ENCODE data around the gene WDR36.

The WDR36 gene

DNA sequence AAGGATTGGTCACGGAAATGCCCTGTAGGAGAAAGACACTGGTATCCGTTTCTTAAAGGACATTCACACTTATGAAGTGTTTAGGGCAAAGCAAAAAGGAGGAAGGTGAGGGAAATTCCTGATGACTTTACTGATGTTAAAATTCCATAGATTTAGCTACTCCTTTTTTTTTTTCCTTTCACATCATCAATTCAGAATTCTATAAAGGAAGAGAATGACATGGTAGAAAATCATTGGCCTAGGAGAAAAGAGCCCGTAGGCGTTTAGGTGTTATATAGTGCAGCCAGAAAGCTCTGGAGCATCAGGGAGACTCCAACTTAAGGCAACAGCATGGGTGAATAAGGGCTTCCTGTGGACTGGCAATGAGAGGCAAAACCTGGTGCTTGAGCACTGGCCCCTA lies 20.7 kb upstream of the WDR36 start, which contains the start of gene TSLP:
TSLP (plus strand) TSS at position 301 of the 400 bp plus-strand sequence. CDS start 178 bp downstream, outside the sequence.
- no peaks in the 10 kb centered on the region for H3K27me3 ChIP-seq (ENCODE audit: control insufficient read depth, insufficient read depth, low read length)
- H3K4me1 ChIP-seq (ENCODE audit: control insufficient read depth, insufficient read depth, low read length), result peaks cover 43% of the 10 kb centered on the region
- peak within 1 kb of the TSS; percentile 79 for H3K9ac ChIP-seq (ENCODE audit: low read depth, low read length)
- H3K9me3 ChIP-seq (replicated peaks; ENCODE audit: low read length), result no peaks in the 10 kb centered on the region
- H3K36me3 ChIP-seq (ENCODE audit: insufficient read depth, low read length), result peaks cover 6% of the 10 kb centered on the region
- H3K4me3 ChIP-seq (ENCODE audit: low read length), result peak within 1 kb of the TSS; percentile 55
- peak within 1 kb of the TSS; percentile 87 for H3K4me2 ChIP-seq (ENCODE audit: low read length)

DNA sequence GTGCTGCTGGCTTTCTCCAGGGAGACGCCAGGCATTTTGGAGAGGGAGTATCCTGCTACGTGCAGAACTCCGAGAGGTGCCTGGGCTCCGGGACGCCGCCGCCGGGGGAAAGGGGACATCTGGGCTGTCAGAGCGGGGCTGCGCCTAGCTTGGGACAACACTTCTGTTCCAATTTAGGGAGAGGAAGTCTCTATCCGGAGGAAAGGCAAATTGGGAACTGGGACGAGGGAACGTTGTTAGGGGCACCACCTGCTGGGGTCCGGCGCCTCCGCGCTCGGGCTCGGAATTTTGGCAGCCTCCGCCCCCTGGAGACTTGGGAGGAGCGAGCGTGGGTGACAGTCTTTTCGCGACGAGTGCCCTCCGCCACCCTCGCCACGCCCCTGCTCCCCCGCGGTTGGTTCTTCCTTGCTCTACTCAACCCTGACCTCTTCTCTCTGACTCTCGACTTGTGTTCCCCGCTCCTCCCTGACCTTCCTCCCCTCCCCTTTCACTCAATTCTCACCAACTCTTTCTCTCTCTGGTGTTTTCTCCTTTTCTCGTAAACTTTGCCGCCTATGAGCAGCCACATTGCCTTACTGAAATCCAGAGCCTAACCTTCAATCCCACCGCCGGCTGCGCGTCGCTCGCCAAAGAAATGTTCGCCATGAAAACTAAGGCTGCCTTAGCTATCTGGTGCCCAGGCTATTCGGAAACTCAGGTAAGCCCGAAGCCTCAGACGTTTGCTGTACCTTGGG lies 19.0 kb upstream of the WDR36 start:
- no peaks in the 10 kb centered on the region for H3K27me3 ChIP-seq (ENCODE audit: control insufficient read depth, insufficient read depth, low read length)
- peak overlapping the region; percentile 79 for H3K9ac ChIP-seq (ENCODE audit: low read depth, low read length)

GRCh38 chr5:111074244-111074643 lies 17.9 kb upstream of the WDR36 start:
- Histone ChIP-seq H3K4me1 (ENCODE audit: control insufficient read depth, insufficient read depth, low read length) (peaks cover 43% of the 10 kb centered on the region), H3K27me3 (ENCODE audit: control insufficient read depth, insufficient read depth, low read length) (no peaks in the 10 kb centered on the region), H3K4me3 (ENCODE audit: low read length) (peak overlapping the region; percentile 76), H3K9ac (ENCODE audit: low read depth, low read length) (peak overlapping the region; percentile 79), H3K36me3 (ENCODE audit: insufficient read depth, low read length) (peaks cover 14% of the 10 kb centered on the region), H3K9me3 (replicated peaks; ENCODE audit: low read length) (no peaks in the 10 kb centered on the region), H3K4me2 (ENCODE audit: low read length) (peak overlapping the region; percentile 87)

More for the DNA sequence above, 19.0 kb upstream of the WDR36 start:
- Histone ChIP-seq H3K36me3 (ENCODE audit: insufficient read depth, low read length) (peaks cover 14% of the 10 kb centered on the region), H3K9me3 (replicated peaks; ENCODE audit: low read length) (no peaks in the 10 kb centered on the region), H3K4me1 (ENCODE audit: control insufficient read depth, insufficient read depth, low read length) (peaks cover 43% of the 10 kb centered on the region), H3K4me2 (ENCODE audit: low read length) (peak overlapping the region; percentile 87), H3K4me3 (ENCODE audit: low read length) (peak overlapping the region; percentile 76)

- Histone ChIP-seq H3K4me2 (ENCODE audit: low read length) (peak overlapping the region; percentile 87), H3K9ac (ENCODE audit: low read depth, low read length) (no peak overlapping the region), H3K9me3 (replicated peaks; ENCODE audit: low read length) (no peaks in the 10 kb centered on the region), H3K4me1 (ENCODE audit: control insufficient read depth, insufficient read depth, low read length) (peaks cover 30% of the 10 kb centered on the region), H3K4me3 (ENCODE audit: low read length) (peak overlapping the region; percentile 76), H3K27me3 (ENCODE audit: control insufficient read depth, insufficient read depth, low read length) (no peaks in the 10 kb centered on the region), H3K36me3 (ENCODE audit: insufficient read depth, low read length) (peaks cover 14% of the 10 kb centered on the region)
Observed at GRCh38 chr5:111075520-111075919, 16.6 kb upstream of the WDR36 start.

GRCh38 chr5:111076091-111076490 lies 16.1 kb upstream of the WDR36 start:
- Histone ChIP-seq H3K4me3 (ENCODE audit: low read length) (no peak overlapping the region), H3K27me3 (ENCODE audit: control insufficient read depth, insufficient read depth, low read length) (no peaks in the 10 kb centered on the region), H3K36me3 (ENCODE audit: insufficient read depth, low read length) (peaks cover 14% of the 10 kb centered on the region), H3K4me1 (ENCODE audit: control insufficient read depth, insufficient read depth, low read length) (peaks cover 25% of the 10 kb centered on the region), H3K9me3 (replicated peaks; ENCODE audit: low read length) (no peaks in the 10 kb centered on the region), H3K4me2 (ENCODE audit: low read length) (peak overlapping the region; percentile 87), H3K9ac (ENCODE audit: low read depth, low read length) (no peak overlapping the region)

- no peaks in the 10 kb centered on the region for H3K27me3 ChIP-seq (ENCODE audit: control insufficient read depth, insufficient read depth, low read length)
- H3K4me2 ChIP-seq (ENCODE audit: low read length), result no peak overlapping the region
- H3K36me3 ChIP-seq (ENCODE audit: insufficient read depth, low read length), result peaks cover 14% of the 10 kb centered on the region
- peaks cover 20% of the 10 kb centered on the region for H3K4me1 ChIP-seq (ENCODE audit: control insufficient read depth, insufficient read depth, low read length)
- H3K9ac ChIP-seq (ENCODE audit: low read depth, low read length), result no peak overlapping the region
- H3K9me3 ChIP-seq (replicated peaks; ENCODE audit: low read length), result no peaks in the 10 kb centered on the region
- no peak overlapping the region for H3K4me3 ChIP-seq (ENCODE audit: low read length)
Observed at GRCh38 chr5:111077678-111078077, 14.5 kb upstream of the WDR36 start.

DNA sequence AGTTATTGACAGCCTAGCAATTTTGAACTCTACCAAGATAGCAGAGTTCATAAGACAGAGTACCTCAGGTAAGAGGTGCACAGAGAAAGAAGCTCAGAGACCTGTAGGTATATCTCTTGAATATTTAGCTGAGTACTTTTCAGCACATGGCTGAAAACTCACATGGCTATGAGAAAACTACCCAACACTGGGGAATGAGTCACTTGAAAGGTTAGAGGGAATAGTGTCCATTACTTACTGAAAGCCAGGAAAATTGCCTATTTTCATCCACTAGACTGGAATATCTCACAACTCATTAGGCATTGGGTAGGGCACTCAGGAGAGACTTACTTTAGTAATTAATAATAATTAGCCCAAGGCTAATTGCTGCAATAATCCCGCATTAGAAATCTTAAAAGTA lies 12.3 kb upstream of the WDR36 start:
- no peaks in the 10 kb centered on the region for H3K27me3 ChIP-seq (ENCODE audit: control insufficient read depth, insufficient read depth, low read length)
- no peaks in the 10 kb centered on the region for H3K9me3 ChIP-seq (replicated peaks; ENCODE audit: low read length)
- H3K36me3 ChIP-seq (ENCODE audit: insufficient read depth, low read length), result peaks cover 14% of the 10 kb centered on the region
- peaks cover 10% of the 10 kb centered on the region for H3K4me1 ChIP-seq (ENCODE audit: control insufficient read depth, insufficient read depth, low read length)
- no peak overlapping the region for H3K4me3 ChIP-seq (ENCODE audit: low read length)
- H3K4me2 ChIP-seq (ENCODE audit: low read length), result no peak overlapping the region
- no peak overlapping the region for H3K9ac ChIP-seq (ENCODE audit: low read depth, low read length)

GRCh38 chr5:111083323-111083722 lies 8.8 kb upstream of the WDR36 start:
- Histone ChIP-seq H3K4me1 (ENCODE audit: control insufficient read depth, insufficient read depth, low read length) (no peaks in the 10 kb centered on the region), H3K9me3 (replicated peaks; ENCODE audit: low read length) (no peaks in the 10 kb centered on the region), H3K4me2 (ENCODE audit: low read length) (no peak overlapping the region), H3K36me3 (ENCODE audit: insufficient read depth, low read length) (no peaks in the 10 kb centered on the region), H3K4me3 (ENCODE audit: low read length) (no peak overlapping the region), H3K27me3 (ENCODE audit: control insufficient read depth, insufficient read depth, low read length) (no peaks in the 10 kb centered on the region), H3K9ac (ENCODE audit: low read depth, low read length) (no peak overlapping the region)

- no peak overlapping the region for H3K9ac ChIP-seq (ENCODE audit: low read depth, low read length)
- H3K9me3 ChIP-seq (replicated peaks; ENCODE audit: low read length), result no peaks in the 10 kb centered on the region
- H3K4me3 ChIP-seq (ENCODE audit: low read length), result no peak overlapping the region
- no peaks in the 10 kb centered on the region for H3K27me3 ChIP-seq (ENCODE audit: control insufficient read depth, insufficient read depth, low read length)
- H3K36me3 ChIP-seq (ENCODE audit: insufficient read depth, low read length), result peaks cover 48% of the 10 kb centered on the region
- H3K4me2 ChIP-seq (ENCODE audit: low read length), result no peak overlapping the region
- H3K4me1 ChIP-seq (ENCODE audit: control insufficient read depth, insufficient read depth, low read length), result peaks cover 18% of the 10 kb centered on the region
Observed at GRCh38 chr5:111095982-111096381, 3.8 kb downstream of the WDR36 start.

DNA sequence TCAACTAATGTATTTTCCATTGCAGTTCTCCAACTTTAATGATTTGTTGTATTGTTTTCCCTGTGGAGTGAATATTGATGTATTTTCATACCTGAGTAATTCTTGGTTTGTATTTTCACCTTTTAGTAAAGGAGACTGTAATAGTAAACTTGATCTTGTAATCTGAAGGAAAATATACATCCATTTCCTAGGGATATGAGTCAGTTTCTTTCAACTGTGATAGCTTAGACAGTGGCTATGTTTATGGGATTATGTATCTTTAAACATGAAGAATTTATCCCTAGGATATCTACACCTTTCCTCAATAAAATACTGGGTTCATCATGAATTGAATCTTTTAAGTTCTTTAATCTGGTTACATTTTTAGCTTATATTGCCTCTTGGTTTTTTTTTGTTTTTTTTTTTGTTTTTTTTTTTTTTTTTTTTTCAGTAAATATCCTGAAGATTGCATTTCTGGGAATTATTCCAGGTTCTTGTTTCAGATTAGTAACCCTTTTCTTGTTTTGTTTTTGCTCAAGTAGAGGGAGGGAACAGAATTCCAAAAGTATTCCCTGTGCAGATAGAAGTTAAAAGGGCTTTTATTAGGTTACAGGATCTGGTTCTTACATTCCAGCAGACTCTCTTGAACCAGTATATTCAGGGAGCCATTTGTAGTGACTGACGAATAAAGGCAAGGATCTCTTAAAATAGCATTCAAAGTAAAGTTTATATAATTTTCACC lies 7.1 kb downstream of the WDR36 start:
- Histone ChIP-seq H3K4me3 (ENCODE audit: low read length) (no peak overlapping the region), H3K9ac (ENCODE audit: low read depth, low read length) (no peak overlapping the region), H3K27me3 (ENCODE audit: control insufficient read depth, insufficient read depth, low read length) (no peaks in the 10 kb centered on the region), H3K9me3 (replicated peaks; ENCODE audit: low read length) (no peaks in the 10 kb centered on the region), H3K4me2 (ENCODE audit: low read length) (no peak overlapping the region), H3K36me3 (ENCODE audit: insufficient read depth, low read length) (peaks cover 72% of the 10 kb centered on the region), H3K4me1 (ENCODE audit: control insufficient read depth, insufficient read depth, low read length) (peaks cover 8% of the 10 kb centered on the region)

GRCh38 chr5:111106320-111106948 lies 14.3 kb downstream of the WDR36 start:
- H3K9ac ChIP-seq (ENCODE audit: low read depth, low read length), result no peak overlapping the region
- H3K4me1 ChIP-seq (ENCODE audit: control insufficient read depth, insufficient read depth, low read length), result no peaks in the 10 kb centered on the region
- H3K4me3 ChIP-seq (ENCODE audit: low read length), result no peak overlapping the region
- no peak overlapping the region for H3K4me2 ChIP-seq (ENCODE audit: low read length)
- H3K36me3 ChIP-seq (ENCODE audit: insufficient read depth, low read length), result peaks cover 91% of the 10 kb centered on the region
- H3K27me3 ChIP-seq (ENCODE audit: control insufficient read depth, insufficient read depth, low read length), result no peaks in the 10 kb centered on the region
- H3K9me3 ChIP-seq (replicated peaks; ENCODE audit: low read length), result no peaks in the 10 kb centered on the region

Measured in skeletal muscle satellite cell (primary cell).